A549 (cell line): ENCODE measurements around the gene AHI1. TPM values are rescaled to one million over a fixed set of nuclear protein-coding genes. Genes with fewer than 3 reads are reported as not detected.

Experiments
- ATAC-seq, 2 experiments: fragments of 200-7000 bp in 1 of 2; fragments of >200 bp in 1 of 2; cut with Nextera tagmentation in 1 of 2; cut with Tn5 transposase in 1 of 2; 3 replicates each; pipeline versions ENCODE4 v1.8.0 to v1.9.1; 2018 to 2020; ENCODE audit warnings: mild to moderate bottlenecking in 1 of 2, moderate library complexity in 1 of 2
- CTCF ChIA-PET: fragments of 300-600 bp; sonication (Branson Sonifier 250); formaldehyde crosslinking; extraction: SDS; loops from one replicate; lab custom pipeline; 2021; ENCODE audit warnings: antibody characterized with exemption, inconsistent platforms; lab: Yijun Ruan, JAX
- POLR2A ChIA-PET: fragments of 350-600 bp; formaldehyde crosslinking; extraction: SDS; loops from one replicate; lab custom pipeline; 2021; ENCODE audit warnings: antibody characterized with exemption, inconsistent platforms; lab: Yijun Ruan, JAX
- DNase-seq, 2 experiments: peaks; one replicate each; pipeline versions ENCODE4 v3.0.0 to v3.0.0-alpha.2; 2011 to 2016; ENCODE audit warnings: low read depth in 1 of 2, low spot score in 1 of 2
- FAIRE-seq: peaks from 2 replicates; lab custom pipeline; 2011; peaks lifted over from hg19 to GRCh38; lab: Jason Lieb, UNC
- H3K27ac ChIP-seq, 2 experiments: fragments of >200 bp; sonication (Bioruptor Twin); formaldehyde crosslinking; 3 replicates each; pipeline ENCODE4 v1.5.1; 2016 to 2017
- H3K4me1 ChIP-seq: fragments of >200 bp; sonication (Bioruptor Twin); formaldehyde crosslinking; 3 replicates; pipeline ENCODE4 v1.6.1; 2016
- H3K4me2 ChIP-seq: fragments of >200 bp; sonication (Bioruptor Twin); formaldehyde crosslinking; 3 replicates; pipeline ENCODE4 v1.6.1; 2016
- H3K4me3 ChIP-seq: fragments of >200 bp; sonication (Bioruptor Twin); formaldehyde crosslinking; 3 replicates; pipeline ENCODE4 v1.5.1; 2016
- H3K9me3 ChIP-seq: fragments of >200 bp; sonication (Bioruptor Twin); formaldehyde crosslinking; 3 replicates; pipeline ENCODE4 v1.6.1; 2016
- BHLHE40 ChIP-seq: IDR thresholded peaks from 2 replicates; pipeline ENCODE4 v1.6.1; 2012; ENCODE audit warnings: low read depth, low read length, inconsistent platforms
- CBX2 ChIP-seq: fragments of 200-600 bp; sonication (generic); IDR thresholded peaks from 2 replicates; pipeline ENCODE4 v1.6.1; 2016; ENCODE audit warnings: low read depth, mild to moderate bottlenecking, borderline replicate concordance
- CEBPB ChIP-seq, 2 experiments: fragments of >200 bp in 1 of 2; sonication (Bioruptor Twin) in 1 of 2; formaldehyde crosslinking in 1 of 2; IDR thresholded peaks; 2 replicates each; pipeline ENCODE4 v1.6.1; 2012 to 2016
- EP300 ChIP-seq, 2 experiments: fragments of >200 bp; sonication (Bioruptor Twin); formaldehyde crosslinking; IDR thresholded peaks; 2 replicates in 1 of 2; 3 replicates in 1 of 2; pipeline ENCODE4 v1.6.1; 2016 to 2017
- FOSL2 ChIP-seq, 2 experiments: fragments of 450-650 bp in 1 of 2; fragments of >200 bp in 1 of 2; sonication (Bioruptor Twin) in 1 of 2; formaldehyde crosslinking; IDR thresholded peaks; 2 replicates each; pipeline versions ENCODE4 v1.5.0 to v1.6.1; 2016 to 2020; ENCODE audit warnings: mild to moderate bottlenecking in 1 of 2, moderate library complexity in 1 of 2
- FOXS1 ChIP-seq: fragments of 250-450 bp; sonication (Bioruptor Pico); IDR thresholded peaks from 2 replicates; pipeline ENCODE4 v1.5.0; 2020; ENCODE audit warnings: mild to moderate bottlenecking, moderate library complexity
- GATA3 ChIP-seq: IDR thresholded peaks from 2 replicates; pipeline ENCODE4 v1.6.1; 2012; ENCODE audit warnings: borderline replicate concordance
- HDAC2 ChIP-seq: fragments of 200-600 bp; sonication (generic); IDR thresholded peaks from 2 replicates; pipeline ENCODE4 v1.6.1; 2016
- JUN ChIP-seq, 2 experiments: fragments of >200 bp; sonication (Bioruptor Twin); formaldehyde crosslinking; IDR thresholded peaks; 2 replicates in 1 of 2; 3 replicates in 1 of 2; pipeline ENCODE4 v1.6.1; 2016 to 2017
- JUNB ChIP-seq: fragments of >200 bp; sonication (Bioruptor Twin); formaldehyde crosslinking; IDR thresholded peaks from 2 replicates; pipeline ENCODE4 v1.6.1; 2016
- MAFK ChIP-seq: fragments of 450-650 bp; IDR thresholded peaks from 2 replicates; pipeline ENCODE4 v1.6.1; 2014; ENCODE audit not compliant: partially characterized antibody
- PHF8 ChIP-seq: fragments of 200-600 bp; sonication (generic); IDR thresholded peaks from 2 replicates; pipeline ENCODE4 v1.6.1; 2016; ENCODE audit warnings: low read depth, mild to moderate bottlenecking, antibody characterized with exemption, moderate library complexity, borderline replicate concordance
- TFCP2L1 ChIP-seq: fragments of 250-450 bp; sonication (Bioruptor Pico); IDR thresholded peaks from 2 replicates; pipeline ENCODE4 v1.5.0; 2021; ENCODE audit warnings: mild to moderate bottlenecking
- WGBS: methylation state at CpG from one replicate; pipeline ENCODE4 v1.1.6; 2017; ENCODE audit errors: missing lambda C conversion rate; 5-methylcytosine and 5-hydroxymethylcytosine counted together
- polyA plus RNA-seq, 4 experiments: library from polyadenylated mRNA; depleted of rRNA in 3 of 4; stranded (reverse); fragments of >200 nt; fragmentation: RNase III in 1 of 4; extraction: RNeasy Plus Mini Kit Qiagen cat#74134 plus additional on column Dnase treatment in 1 of 4; gene quantifications; 2 replicates in 3 of 4; 3 replicates in 1 of 4; pipeline ENCODE4 v1.2.3, GENCODE V29; 2011 to 2017
- TF ChIP-seq, protein P1 (sequence below): fragments of >200 bp; sonication (Bioruptor Twin); formaldehyde crosslinking; IDR thresholded peaks from 2 replicates; pipeline ENCODE4 v1.6.1; 2016
- TF ChIP-seq, protein P2 (sequence below): fragments of >200 bp; sonication (Bioruptor Twin); formaldehyde crosslinking; IDR thresholded peaks from 3 replicates; pipeline ENCODE4 v1.5.1; 2016
- TF ChIP-seq, protein P3 (sequence below): fragments of 200-600 bp; sonication (generic); IDR thresholded peaks from 2 replicates; pipeline ENCODE4 v1.6.1; 2016; ENCODE audit warnings: antibody characterized with exemption, mild to moderate bottlenecking, moderate library complexity
- TF ChIP-seq, protein P4 (sequence below): fragments of 150-350 bp; IDR thresholded peaks from 2 replicates; pipeline ENCODE4 v1.6.1; 2014; ENCODE audit warnings: low read depth, mild to moderate bottlenecking, low read length
- TF ChIP-seq, protein P5 (sequence below): IDR thresholded peaks from 2 replicates; pipeline ENCODE4 v1.6.1; 2012; ENCODE audit warnings: low read depth, borderline replicate concordance
- TF ChIP-seq, protein P6 (sequence below): IDR thresholded peaks from 2 replicates; pipeline ENCODE4 v1.6.1; 2012
- TF ChIP-seq, protein P7 (sequence below): fragments of >200 bp; sonication (Bioruptor Twin); formaldehyde crosslinking; IDR thresholded peaks from 3 replicates; pipeline ENCODE4 v1.6.1; 2016

AHI1 gene
- polyA plus RNA-seq, 2 of the 4 experiments (the other 2 are of a cell fraction) = 24.7 to 50.8 TPM

DNA sequence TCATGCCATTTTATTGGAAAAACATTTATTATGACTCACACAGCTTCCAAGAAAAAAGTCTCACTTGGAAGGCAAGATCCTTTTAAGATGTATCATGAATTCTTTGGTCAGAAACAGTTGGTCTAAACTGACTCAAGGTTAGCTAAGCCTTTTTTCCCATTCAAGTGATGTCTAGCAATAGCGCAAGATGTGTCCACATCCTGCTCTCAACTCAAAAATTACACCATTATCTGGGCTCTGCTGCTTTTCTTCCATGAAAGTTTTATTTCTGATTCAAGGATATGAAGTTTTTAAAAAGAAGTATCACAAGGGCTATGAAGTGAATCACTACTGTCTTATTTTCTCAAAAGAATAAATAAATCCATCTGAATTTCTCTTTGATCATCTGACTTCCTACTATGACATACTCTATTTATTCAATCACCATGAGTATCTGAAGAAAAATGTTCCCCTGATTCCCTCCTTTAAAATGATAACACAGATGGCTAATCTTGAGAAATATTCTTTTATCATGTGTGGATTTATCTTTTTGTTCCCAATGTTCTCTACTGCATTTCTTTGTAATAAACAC lies 139.2 kb downstream of the AHI1 start:
- H3K4me3 ChIP-seq = 0 out of 3 replicates have a peak overlapping the region, but pooled peaks have one; percentile 25
- peaks cover 30% of the 10 kb centered on the region for H3K4me1 ChIP-seq
- TF ChIP-seq JUNB = peak; percentile 73
- no peak for TF ChIP-seq FOXS1
- TF ChIP-seq CEBPB (IDR thresholded peaks at IDR 0.05) = peak in 1 of 2 experiments; percentile 13; a peak in 1 of 4 replicates
- TF ChIP-seq GATA3 = no peak
- TF ChIP-seq, protein P1, sequence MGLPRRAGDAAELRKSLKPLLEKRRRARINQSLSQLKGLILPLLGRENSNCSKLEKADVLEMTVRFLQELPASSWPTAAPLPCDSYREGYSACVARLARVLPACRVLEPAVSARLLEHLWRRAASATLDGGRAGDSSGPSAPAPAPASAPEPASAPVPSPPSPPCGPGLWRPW = no peak
- peak; percentile 45; the same call in 1 of the 2 replicates for TF ChIP-seq FOSL2 (IDR thresholded peaks at IDR 0.05)
- TF ChIP-seq FOSL2 (CRISPR knock-in tag; IDR thresholded peaks at IDR 0.05) = peak; percentile 29; the same call in 1 of the 2 replicates
- TF ChIP-seq CBX2 = no peak
- TF ChIP-seq EP300 (IDR thresholded peaks at IDR 0.05) = 0 out of 5 replicates have a peak, but pooled peaks of 1 of the 2 experiments have one; percentile 18
- TF ChIP-seq, protein P2, sequence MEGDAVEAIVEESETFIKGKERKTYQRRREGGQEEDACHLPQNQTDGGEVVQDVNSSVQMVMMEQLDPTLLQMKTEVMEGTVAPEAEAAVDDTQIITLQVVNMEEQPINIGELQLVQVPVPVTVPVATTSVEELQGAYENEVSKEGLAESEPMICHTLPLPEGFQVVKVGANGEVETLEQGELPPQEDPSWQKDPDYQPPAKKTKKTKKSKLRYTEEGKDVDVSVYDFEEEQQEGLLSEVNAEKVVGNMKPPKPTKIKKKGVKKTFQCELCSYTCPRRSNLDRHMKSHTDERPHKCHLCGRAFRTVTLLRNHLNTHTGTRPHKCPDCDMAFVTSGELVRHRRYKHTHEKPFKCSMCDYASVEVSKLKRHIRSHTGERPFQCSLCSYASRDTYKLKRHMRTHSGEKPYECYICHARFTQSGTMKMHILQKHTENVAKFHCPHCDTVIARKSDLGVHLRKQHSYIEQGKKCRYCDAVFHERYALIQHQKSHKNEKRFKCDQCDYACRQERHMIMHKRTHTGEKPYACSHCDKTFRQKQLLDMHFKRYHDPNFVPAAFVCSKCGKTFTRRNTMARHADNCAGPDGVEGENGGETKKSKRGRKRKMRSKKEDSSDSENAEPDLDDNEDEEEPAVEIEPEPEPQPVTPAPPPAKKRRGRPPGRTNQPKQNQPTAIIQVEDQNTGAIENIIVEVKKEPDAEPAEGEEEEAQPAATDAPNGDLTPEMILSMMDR = no peak
- TF ChIP-seq, protein P3, sequence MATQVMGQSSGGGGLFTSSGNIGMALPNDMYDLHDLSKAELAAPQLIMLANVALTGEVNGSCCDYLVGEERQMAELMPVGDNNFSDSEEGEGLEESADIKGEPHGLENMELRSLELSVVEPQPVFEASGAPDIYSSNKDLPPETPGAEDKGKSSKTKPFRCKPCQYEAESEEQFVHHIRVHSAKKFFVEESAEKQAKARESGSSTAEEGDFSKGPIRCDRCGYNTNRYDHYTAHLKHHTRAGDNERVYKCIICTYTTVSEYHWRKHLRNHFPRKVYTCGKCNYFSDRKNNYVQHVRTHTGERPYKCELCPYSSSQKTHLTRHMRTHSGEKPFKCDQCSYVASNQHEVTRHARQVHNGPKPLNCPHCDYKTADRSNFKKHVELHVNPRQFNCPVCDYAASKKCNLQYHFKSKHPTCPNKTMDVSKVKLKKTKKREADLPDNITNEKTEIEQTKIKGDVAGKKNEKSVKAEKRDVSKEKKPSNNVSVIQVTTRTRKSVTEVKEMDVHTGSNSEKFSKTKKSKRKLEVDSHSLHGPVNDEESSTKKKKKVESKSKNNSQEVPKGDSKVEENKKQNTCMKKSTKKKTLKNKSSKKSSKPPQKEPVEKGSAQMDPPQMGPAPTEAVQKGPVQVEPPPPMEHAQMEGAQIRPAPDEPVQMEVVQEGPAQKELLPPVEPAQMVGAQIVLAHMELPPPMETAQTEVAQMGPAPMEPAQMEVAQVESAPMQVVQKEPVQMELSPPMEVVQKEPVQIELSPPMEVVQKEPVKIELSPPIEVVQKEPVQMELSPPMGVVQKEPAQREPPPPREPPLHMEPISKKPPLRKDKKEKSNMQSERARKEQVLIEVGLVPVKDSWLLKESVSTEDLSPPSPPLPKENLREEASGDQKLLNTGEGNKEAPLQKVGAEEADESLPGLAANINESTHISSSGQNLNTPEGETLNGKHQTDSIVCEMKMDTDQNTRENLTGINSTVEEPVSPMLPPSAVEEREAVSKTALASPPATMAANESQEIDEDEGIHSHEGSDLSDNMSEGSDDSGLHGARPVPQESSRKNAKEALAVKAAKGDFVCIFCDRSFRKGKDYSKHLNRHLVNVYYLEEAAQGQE = no peak
- TF ChIP-seq, protein P4, sequence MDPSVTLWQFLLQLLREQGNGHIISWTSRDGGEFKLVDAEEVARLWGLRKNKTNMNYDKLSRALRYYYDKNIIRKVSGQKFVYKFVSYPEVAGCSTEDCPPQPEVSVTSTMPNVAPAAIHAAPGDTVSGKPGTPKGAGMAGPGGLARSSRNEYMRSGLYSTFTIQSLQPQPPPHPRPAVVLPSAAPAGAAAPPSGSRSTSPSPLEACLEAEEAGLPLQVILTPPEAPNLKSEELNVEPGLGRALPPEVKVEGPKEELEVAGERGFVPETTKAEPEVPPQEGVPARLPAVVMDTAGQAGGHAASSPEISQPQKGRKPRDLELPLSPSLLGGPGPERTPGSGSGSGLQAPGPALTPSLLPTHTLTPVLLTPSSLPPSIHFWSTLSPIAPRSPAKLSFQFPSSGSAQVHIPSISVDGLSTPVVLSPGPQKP = no peak
- no peak for TF ChIP-seq TFCP2L1
- TF ChIP-seq, protein P5, sequence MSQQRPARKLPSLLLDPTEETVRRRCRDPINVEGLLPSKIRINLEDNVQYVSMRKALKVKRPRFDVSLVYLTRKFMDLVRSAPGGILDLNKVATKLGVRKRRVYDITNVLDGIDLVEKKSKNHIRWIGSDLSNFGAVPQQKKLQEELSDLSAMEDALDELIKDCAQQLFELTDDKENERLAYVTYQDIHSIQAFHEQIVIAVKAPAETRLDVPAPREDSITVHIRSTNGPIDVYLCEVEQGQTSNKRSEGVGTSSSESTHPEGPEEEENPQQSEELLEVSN = no peak
- TF ChIP-seq JUN (IDR thresholded peaks at IDR 0.05) = 0 out of 5 replicates have a peak, but pooled peaks of 1 of the 2 experiments have one; percentile 31
- no peak for TF ChIP-seq PHF8
- TF ChIP-seq, protein P6, sequence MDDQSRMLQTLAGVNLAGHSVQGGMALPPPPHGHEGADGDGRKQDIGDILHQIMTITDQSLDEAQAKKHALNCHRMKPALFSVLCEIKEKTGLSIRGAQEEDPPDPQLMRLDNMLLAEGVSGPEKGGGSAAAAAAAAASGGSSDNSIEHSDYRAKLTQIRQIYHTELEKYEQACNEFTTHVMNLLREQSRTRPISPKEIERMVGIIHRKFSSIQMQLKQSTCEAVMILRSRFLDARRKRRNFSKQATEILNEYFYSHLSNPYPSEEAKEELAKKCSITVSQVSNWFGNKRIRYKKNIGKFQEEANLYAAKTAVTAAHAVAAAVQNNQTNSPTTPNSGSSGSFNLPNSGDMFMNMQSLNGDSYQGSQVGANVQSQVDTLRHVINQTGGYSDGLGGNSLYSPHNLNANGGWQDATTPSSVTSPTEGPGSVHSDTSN = no peak
- H3K4me2 ChIP-seq = peak overlapping the region; percentile 84
- ChIA-PET POLR2A (no interaction called here), CTCF (no interaction called here)
- DNase-seq (peak; percentile 5 to 51), ATAC-seq (peak; percentile 78 to 95), FAIRE-seq (no peak)
- peak overlapping the region; percentile 75 to 83 for H3K27ac ChIP-seq
- 40% methylated on average over 1 of the region's 1 CpG for WGBS
- H3K9me3 ChIP-seq = 0 out of 3 replicates have a peak, but pooled peaks cover 5% of the 10 kb centered on the region

DNA sequence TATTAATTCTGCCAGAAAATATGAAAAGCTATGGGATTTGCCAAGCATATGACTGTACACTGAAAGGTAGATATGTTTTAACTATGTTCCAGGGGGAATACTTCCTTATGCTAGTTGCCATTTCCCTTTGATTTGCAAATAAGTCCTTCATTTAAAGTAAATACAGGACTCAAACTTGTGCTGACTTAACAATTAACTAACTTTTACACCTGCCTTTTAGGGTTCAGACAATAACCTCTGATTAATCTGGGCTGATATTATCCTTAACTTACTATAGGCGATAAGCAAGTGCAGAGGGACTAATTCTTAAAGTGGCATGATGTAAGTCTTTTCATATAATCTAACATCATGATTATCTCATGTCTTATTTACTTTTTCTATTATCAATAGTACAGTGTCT lies 143.1 kb downstream of the AHI1 start:
- H3K4me1 ChIP-seq = peaks cover 21% of the 10 kb centered on the region
- 81% methylated on average over 1 of the region's 1 CpG for WGBS
- H3K27ac ChIP-seq = no peak overlapping the region
- H3K4me2 ChIP-seq = no peak overlapping the region
- H3K4me3 ChIP-seq = no peak overlapping the region
- no peak for ATAC-seq
- ChIA-PET CTCF (interaction anchor here (0.5 kb wide), 1 partner anchor 546 kb away, joined by 3 read pairs; no protein-coding TSS in a partner anchor), POLR2A (no interaction called here)
- no peaks in the 10 kb centered on the region for H3K9me3 ChIP-seq
- TF ChIP-seq HDAC2 (no peak), MAFK (peak; percentile 16), BHLHE40 (no peak)
- TF ChIP-seq, protein P7, sequence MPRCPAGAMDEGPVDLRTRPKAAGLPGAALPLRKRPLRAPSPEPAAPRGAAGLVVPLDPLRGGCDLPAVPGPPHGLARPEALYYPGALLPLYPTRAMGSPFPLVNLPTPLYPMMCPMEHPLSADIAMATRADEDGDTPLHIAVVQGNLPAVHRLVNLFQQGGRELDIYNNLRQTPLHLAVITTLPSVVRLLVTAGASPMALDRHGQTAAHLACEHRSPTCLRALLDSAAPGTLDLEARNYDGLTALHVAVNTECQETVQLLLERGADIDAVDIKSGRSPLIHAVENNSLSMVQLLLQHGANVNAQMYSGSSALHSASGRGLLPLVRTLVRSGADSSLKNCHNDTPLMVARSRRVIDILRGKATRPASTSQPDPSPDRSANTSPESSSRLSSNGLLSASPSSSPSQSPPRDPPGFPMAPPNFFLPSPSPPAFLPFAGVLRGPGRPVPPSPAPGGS = no peak
- TF ChIP-seq, protein P2 = no peak
- TF ChIP-seq, all 56 proteins: peak for 1
- DNase-seq (no peak), FAIRE-seq (no peak)
